Measurements from ENCODE around the gene TNNI3K.

TNNI3K gene

GRCh38 chr1:74465193-74465681, 230.1 kb downstream of the TNNI3K start:
- H3K4me3 ChIP-seq (ENCODE audit: low read depth, low read length), result no peak overlapping the region
- TF ChIP-seq CTCF (IDR thresholded peaks at IDR 0.05; ENCODE audit: low read depth, low read length, missing control alignments), result no peak
- in situ Hi-C loops (cut with HindIII; ENCODE audit: low sequenced_read_pairs), result no loop called here
- no peak for DNase-seq (ENCODE audit: low read depth)

- H3K4me3 ChIP-seq (ENCODE audit: low read depth, low read length), result no peak overlapping the region
- no peak for TF ChIP-seq CTCF (IDR thresholded peaks at IDR 0.05; ENCODE audit: low read depth, low read length, missing control alignments)
- in situ Hi-C loops (cut with HindIII; ENCODE audit: low sequenced_read_pairs), result no loop called here
- DNase-seq (ENCODE audit: low read depth), result no peak
These were observed 232.7 kb downstream of the TNNI3K start for GRCh38 chr1:74467786-74468377.

GRCh38 chr1:74468982-74469603, 233.9 kb downstream of the TNNI3K start:
- TF ChIP-seq CTCF (IDR thresholded peaks at IDR 0.05; ENCODE audit: low read depth, low read length, missing control alignments), result peak; percentile 53
- H3K4me3 ChIP-seq (ENCODE audit: low read depth, low read length), result no peak overlapping the region
- peak; percentile 23 for DNase-seq (ENCODE audit: low read depth)
- in situ Hi-C loops (cut with HindIII; ENCODE audit: low sequenced_read_pairs), result no loop called here

- no peak overlapping the region for H3K4me3 ChIP-seq (ENCODE audit: low read depth, low read length)
- in situ Hi-C loops (cut with HindIII; ENCODE audit: low sequenced_read_pairs), result no loop called here
- no peak for DNase-seq (ENCODE audit: low read depth)
- no peak for TF ChIP-seq CTCF (IDR thresholded peaks at IDR 0.05; ENCODE audit: low read depth, low read length, missing control alignments)
These were observed 235.1 kb downstream of the TNNI3K start for GRCh38 chr1:74470251-74470650.

GRCh38 chr1:74470936-74471335, 235.7 kb downstream of the TNNI3K start:
- in situ Hi-C loops (cut with HindIII; ENCODE audit: low sequenced_read_pairs), result no loop called here
- no peak for DNase-seq (ENCODE audit: low read depth)
- TF ChIP-seq CTCF (IDR thresholded peaks at IDR 0.05; ENCODE audit: low read depth, low read length, missing control alignments), result no peak
- H3K4me3 ChIP-seq (ENCODE audit: low read depth, low read length), result no peak overlapping the region

- no peak for TF ChIP-seq CTCF (IDR thresholded peaks at IDR 0.05; ENCODE audit: low read depth, low read length, missing control alignments)
- no peak for DNase-seq (ENCODE audit: low read depth)
- in situ Hi-C loops (cut with HindIII; ENCODE audit: low sequenced_read_pairs), result no loop called here
- no peak overlapping the region for H3K4me3 ChIP-seq (ENCODE audit: low read depth, low read length)
These were observed 236.3 kb downstream of the TNNI3K start for GRCh38 chr1:74471470-74471869.

All from astrocyte of the cerebellum (primary cell).